SK-N-SH (cell line): ENCODE measurements around the gene ARL5C.

Source experiments
- CHD2 ChIP-seq: fragments of 150-350 bp; IDR thresholded peaks from 2 replicates; pipeline ENCODE4 v1.6.1; 2018; ENCODE audit warnings: low read length; ENCODE audit not compliant: partially characterized antibody
- ELF1 ChIP-seq: IDR thresholded peaks from 2 replicates; pipeline ENCODE4 v1.4.0; 2012
- EP300 ChIP-seq, 2 experiments: IDR thresholded peaks; 2 replicates each; pipeline versions ENCODE4 v1.4.0 to v1.6.1; 2012; ENCODE audit warnings: borderline replicate concordance in 1 of 2, low read depth in 1 of 2, low read length in 1 of 2
- EZH2phosphoT487 ChIP-seq: fragments of 200-600 bp; sonication (generic); IDR thresholded peaks from 2 replicates; pipeline ENCODE4 v1.6.1; 2017; ENCODE audit warnings: low read depth, mixed run types, mild to moderate bottlenecking, antibody characterized with exemption, moderate library complexity, borderline replicate concordance
- POLR2AphosphoS5 ChIP-seq: IDR thresholded peaks from 2 replicates; pipeline ENCODE4 v1.6.1; 2012; ENCODE audit warnings: low read depth, low read length
- RAD21 ChIP-seq: IDR thresholded peaks from 2 replicates; pipeline ENCODE4 v1.6.1; 2012; ENCODE audit warnings: mild to moderate bottlenecking, low read length
- RFX5 ChIP-seq: IDR thresholded peaks from 2 replicates; pipeline ENCODE4 v1.6.1; 2012; ENCODE audit warnings: mild to moderate bottlenecking, improper control_type of control experiment, low read length
- TAF1 ChIP-seq: IDR thresholded peaks from 2 replicates; pipeline ENCODE4 v1.6.1; 2012; ENCODE audit warnings: low read depth, mild to moderate bottlenecking, low read length, moderate library complexity, borderline replicate concordance
- TF ChIP-seq, protein P1 (sequence below): fragments of 200-600 bp; sonication (generic); IDR thresholded peaks from 2 replicates; pipeline ENCODE4 v1.6.1; 2017; ENCODE audit warnings: antibody characterized with exemption, mild to moderate bottlenecking, moderate library complexity
- TF ChIP-seq, protein P2 (sequence below): IDR thresholded peaks from 2 replicates; pipeline ENCODE4 v1.4.0; 2012; ENCODE audit warnings: low read depth
- TF ChIP-seq, protein P3 (sequence below): IDR thresholded peaks from 2 replicates; pipeline ENCODE4 v1.6.1; 2012; ENCODE audit warnings: mild to moderate bottlenecking, low read depth, low read length, moderate library complexity
- TF ChIP-seq, protein P4 (sequence below): IDR thresholded peaks from 2 replicates; pipeline ENCODE4; 2012

DNA sequence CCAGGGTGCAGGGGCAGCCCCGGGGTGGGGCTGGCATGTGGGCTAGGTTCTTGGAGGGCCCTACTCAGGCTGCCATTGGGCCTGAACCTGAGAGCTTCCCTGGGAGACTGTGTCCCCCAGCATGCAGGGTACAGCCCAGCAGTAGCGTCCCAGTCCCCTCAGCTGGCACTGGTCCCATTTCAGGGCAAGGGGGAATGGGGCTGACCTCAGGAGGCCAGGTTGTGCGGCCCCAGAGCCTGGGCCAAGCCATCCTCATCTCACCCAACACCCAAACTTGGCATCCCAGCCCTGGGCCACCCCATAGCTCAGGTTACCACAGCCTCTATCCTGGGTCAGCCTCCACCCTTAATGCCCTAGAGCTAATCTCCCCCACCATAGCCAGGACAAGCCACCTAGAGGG is 20.8 kb downstream of the ARL5C start:
- TF ChIP-seq, protein P1, sequence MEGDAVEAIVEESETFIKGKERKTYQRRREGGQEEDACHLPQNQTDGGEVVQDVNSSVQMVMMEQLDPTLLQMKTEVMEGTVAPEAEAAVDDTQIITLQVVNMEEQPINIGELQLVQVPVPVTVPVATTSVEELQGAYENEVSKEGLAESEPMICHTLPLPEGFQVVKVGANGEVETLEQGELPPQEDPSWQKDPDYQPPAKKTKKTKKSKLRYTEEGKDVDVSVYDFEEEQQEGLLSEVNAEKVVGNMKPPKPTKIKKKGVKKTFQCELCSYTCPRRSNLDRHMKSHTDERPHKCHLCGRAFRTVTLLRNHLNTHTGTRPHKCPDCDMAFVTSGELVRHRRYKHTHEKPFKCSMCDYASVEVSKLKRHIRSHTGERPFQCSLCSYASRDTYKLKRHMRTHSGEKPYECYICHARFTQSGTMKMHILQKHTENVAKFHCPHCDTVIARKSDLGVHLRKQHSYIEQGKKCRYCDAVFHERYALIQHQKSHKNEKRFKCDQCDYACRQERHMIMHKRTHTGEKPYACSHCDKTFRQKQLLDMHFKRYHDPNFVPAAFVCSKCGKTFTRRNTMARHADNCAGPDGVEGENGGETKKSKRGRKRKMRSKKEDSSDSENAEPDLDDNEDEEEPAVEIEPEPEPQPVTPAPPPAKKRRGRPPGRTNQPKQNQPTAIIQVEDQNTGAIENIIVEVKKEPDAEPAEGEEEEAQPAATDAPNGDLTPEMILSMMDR: no peak
- TF ChIP-seq CHD2 (no peak), POLR2AphosphoS5 (no peak), RAD21 (no peak), EP300 (IDR thresholded peaks at IDR 0.05; ENCODE audit: borderline replicate concordance in 1 of 2, low read depth in 1 of 2, low read length in 1 of 2) (no peak), ELF1 (no peak), EZH2phosphoT487 (no peak), RFX5 (no peak), TAF1 (no peak)
- TF ChIP-seq, protein P2, sequence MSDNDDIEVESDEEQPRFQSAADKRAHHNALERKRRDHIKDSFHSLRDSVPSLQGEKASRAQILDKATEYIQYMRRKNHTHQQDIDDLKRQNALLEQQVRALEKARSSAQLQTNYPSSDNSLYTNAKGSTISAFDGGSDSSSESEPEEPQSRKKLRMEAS: no peak
- TF ChIP-seq, protein P3, sequence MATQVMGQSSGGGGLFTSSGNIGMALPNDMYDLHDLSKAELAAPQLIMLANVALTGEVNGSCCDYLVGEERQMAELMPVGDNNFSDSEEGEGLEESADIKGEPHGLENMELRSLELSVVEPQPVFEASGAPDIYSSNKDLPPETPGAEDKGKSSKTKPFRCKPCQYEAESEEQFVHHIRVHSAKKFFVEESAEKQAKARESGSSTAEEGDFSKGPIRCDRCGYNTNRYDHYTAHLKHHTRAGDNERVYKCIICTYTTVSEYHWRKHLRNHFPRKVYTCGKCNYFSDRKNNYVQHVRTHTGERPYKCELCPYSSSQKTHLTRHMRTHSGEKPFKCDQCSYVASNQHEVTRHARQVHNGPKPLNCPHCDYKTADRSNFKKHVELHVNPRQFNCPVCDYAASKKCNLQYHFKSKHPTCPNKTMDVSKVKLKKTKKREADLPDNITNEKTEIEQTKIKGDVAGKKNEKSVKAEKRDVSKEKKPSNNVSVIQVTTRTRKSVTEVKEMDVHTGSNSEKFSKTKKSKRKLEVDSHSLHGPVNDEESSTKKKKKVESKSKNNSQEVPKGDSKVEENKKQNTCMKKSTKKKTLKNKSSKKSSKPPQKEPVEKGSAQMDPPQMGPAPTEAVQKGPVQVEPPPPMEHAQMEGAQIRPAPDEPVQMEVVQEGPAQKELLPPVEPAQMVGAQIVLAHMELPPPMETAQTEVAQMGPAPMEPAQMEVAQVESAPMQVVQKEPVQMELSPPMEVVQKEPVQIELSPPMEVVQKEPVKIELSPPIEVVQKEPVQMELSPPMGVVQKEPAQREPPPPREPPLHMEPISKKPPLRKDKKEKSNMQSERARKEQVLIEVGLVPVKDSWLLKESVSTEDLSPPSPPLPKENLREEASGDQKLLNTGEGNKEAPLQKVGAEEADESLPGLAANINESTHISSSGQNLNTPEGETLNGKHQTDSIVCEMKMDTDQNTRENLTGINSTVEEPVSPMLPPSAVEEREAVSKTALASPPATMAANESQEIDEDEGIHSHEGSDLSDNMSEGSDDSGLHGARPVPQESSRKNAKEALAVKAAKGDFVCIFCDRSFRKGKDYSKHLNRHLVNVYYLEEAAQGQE: no peak
- TF ChIP-seq, protein P4, sequence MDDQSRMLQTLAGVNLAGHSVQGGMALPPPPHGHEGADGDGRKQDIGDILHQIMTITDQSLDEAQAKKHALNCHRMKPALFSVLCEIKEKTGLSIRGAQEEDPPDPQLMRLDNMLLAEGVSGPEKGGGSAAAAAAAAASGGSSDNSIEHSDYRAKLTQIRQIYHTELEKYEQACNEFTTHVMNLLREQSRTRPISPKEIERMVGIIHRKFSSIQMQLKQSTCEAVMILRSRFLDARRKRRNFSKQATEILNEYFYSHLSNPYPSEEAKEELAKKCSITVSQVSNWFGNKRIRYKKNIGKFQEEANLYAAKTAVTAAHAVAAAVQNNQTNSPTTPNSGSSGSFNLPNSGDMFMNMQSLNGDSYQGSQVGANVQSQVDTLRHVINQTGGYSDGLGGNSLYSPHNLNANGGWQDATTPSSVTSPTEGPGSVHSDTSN: no peak
